ENCODE data around the gene TFPI2.

The TFPI2 gene

GRCh38 chr7:93854480-93854879 is 36.1 kb downstream of the TFPI2 start:
- DNase-seq: no peak

DNA sequence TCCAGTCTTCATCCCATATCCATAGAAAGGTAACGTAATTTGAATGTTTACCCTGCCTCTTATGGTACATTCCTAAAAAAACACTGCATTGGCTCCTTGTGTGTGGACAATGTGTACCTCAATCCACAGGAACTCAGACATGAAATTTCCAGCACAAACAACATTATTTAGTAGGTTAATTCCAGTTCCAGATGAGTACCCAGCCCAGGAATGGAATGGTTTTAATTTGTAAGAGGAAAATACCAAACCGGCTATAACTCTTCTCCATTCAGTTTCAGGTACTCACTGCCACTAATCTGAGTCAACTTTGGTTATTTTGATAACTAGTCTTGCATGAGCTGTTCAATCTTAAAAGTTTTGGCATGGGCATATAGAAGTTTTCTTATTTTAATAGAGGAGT is 39.0 kb downstream of the TFPI2 start:
- no peak for DNase-seq

DNA sequence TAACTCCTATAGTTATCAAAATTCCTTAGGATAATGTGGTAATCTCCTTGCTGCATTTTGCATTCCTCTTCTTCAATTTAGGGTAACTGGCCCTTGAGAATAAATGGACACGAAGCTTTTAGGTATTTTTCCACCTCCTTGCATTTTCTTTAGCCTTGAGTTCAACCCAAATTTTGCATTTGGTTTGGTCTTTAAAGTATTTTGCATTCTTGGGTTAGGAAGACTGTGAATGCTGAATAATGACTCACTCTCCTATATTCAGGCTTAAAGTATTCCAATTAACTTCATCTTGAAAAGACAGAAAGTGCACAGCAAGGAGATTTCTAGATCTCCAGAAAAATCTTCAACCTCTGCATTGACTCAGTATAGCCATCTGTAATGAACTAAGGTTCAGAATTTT is 47.3 kb downstream of the TFPI2 start:
- DNase-seq: no peak

DNA sequence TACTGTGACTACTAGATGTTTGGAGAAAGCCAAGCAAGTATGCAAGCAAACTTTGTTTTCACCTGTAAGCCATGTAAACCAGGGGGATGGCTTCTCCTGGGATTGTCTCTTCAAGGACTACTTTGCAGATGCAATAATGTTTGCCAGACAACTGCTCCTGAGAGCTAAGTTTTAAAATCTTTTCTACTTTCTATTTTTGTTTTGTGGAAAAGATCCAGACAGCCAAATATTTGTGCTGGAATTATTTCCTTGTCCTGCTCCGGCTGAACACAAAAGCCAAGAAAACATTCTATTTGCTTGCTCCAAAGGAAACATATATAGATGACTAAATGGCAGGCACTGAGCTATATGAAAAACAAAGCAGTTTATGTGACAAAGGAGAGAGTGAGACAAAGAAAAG is 51.6 kb downstream of the TFPI2 start:
- DNase-seq: no peak

DNA sequence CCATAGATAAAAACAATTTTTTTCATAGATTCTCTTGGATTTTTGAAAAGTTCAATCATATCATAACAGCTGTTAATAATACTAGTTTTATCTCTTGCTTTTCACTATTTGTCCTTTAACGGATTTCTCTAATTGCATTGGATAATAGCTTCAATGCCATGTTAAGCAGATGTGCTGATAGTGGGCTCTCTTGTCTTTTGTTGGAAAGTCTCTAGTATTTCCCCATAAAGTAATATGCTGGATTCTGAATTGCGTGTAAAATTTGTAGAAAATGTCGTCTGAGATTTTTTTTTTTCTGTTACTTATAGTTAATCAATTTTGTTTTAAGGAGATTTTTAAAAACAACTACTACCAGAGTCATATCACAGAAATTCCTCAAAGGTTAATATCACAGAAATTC is 53.3 kb downstream of the TFPI2 start:
- no peak for DNase-seq

- DNase-seq: no peak
Measured at GRCh38 chr7:93836116-93836515, 54.4 kb downstream of the TFPI2 start.

DNA sequence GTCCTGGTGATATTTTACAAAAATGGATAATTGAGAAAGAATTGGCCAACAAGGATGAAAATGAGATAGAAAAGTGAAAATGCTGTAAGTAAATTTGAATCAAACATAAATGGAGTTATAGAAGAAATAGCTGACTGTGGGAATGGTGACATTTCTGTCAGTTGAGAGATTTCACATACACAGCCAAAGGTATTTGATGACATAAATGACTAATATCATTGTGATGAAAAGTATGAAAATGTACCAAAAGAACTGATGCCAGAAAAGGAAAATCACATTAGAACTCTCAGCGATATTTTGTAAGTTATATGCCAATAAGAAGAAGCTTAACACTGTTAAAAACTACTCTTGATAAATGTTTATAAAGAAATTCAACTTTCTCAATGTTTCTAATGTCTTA is 54.9 kb downstream of the TFPI2 start:
- DNase-seq: no peak

All from CD4-positive, alpha-beta T cell treated with Interleukin-4 for 1 hour (primary cell).